Germinal center (tissue), 1 donor: ENCODE data around the gene AP1B1.
"Not testable (repeated sequence)": the region's sequence is repeated elsewhere in the genome, so short reads cannot be mapped to it uniquely, and the experiment has no call there.

Experiments used
- DNase-seq: peaks from one replicate; pipeline ENCODE4 v3.0.0; 2012; ENCODE audit warnings: mixed read lengths, low spot score

Gene AP1B1

GRCh38 chr22:29386708-29387107 is 1.7 kb downstream of the AP1B1 start:
- no peak for DNase-seq

- DNase-seq: peak; percentile 84
Observed at GRCh38 chr22:29385748-29386147, 2.6 kb downstream of the AP1B1 start.

GRCh38 chr22:29385151-29385704 is 3.1 kb downstream of the AP1B1 start:
- DNase-seq: no peak

- no peak for DNase-seq
Observed at GRCh38 chr22:29383740-29384139, 4.6 kb downstream of the AP1B1 start.

GRCh38 chr22:29382580-29383302 is 5.6 kb downstream of the AP1B1 start:
- DNase-seq: no peak

- DNase-seq: no peak
Observed at GRCh38 chr22:29380856-29381255, 7.5 kb downstream of the AP1B1 start.

- no peak for DNase-seq
Observed at GRCh38 chr22:29380032-29380781, 8.2 kb downstream of the AP1B1 start.

GRCh38 chr22:29379258-29379657 is 9.1 kb downstream of the AP1B1 start:
- DNase-seq: no peak

GRCh38 chr22:29377979-29378378 is 10.4 kb downstream of the AP1B1 start:
- no peak for DNase-seq

- not testable (repeated sequence) for DNase-seq
Observed at GRCh38 chr22:29376705-29377104, 11.7 kb downstream of the AP1B1 start.

- no peak for DNase-seq
Observed at GRCh38 chr22:29375398-29376076, 12.8 kb downstream of the AP1B1 start.

- not testable (repeated sequence) for DNase-seq
Observed at GRCh38 chr22:29374806-29375205, 13.6 kb downstream of the AP1B1 start.

GRCh38 chr22:29374401-29374800 is 14.0 kb downstream of the AP1B1 start:
- no peak for DNase-seq

GRCh38 chr22:29370537-29370936 is 17.8 kb downstream of the AP1B1 start:
- DNase-seq: no peak

- DNase-seq: no peak
Observed at GRCh38 chr22:29369460-29369859, 18.9 kb downstream of the AP1B1 start.

GRCh38 chr22:29359469-29359868 is 28.9 kb downstream of the AP1B1 start:
- no peak for DNase-seq

GRCh38 chr22:29357193-29357890 is 31.0 kb downstream of the AP1B1 start:
- not testable (repeated sequence) for DNase-seq

GRCh38 chr22:29353860-29354259 is 34.5 kb downstream of the AP1B1 start:
- DNase-seq: no peak

- DNase-seq: no peak
Observed at GRCh38 chr22:29353286-29353685, 35.1 kb downstream of the AP1B1 start.

GRCh38 chr22:29352778-29353177 is 35.6 kb downstream of the AP1B1 start:
- DNase-seq: no peak

- no peak for DNase-seq
Observed at GRCh38 chr22:29351891-29352290, 36.5 kb downstream of the AP1B1 start.

- DNase-seq: no peak
Observed at GRCh38 chr22:29351042-29351441, 37.3 kb downstream of the AP1B1 start.
